ENCODE results near the gene LAMB4. TPM values are rescaled to one million over a fixed set of nuclear protein-coding genes. Genes with fewer than 3 reads are reported as not detected.
"Not testable (repeated sequence)": the region's sequence is repeated elsewhere in the genome, so short reads cannot be mapped to it uniquely, and the experiment has no call there.

LAMB4 gene
- total and polyA plus RNA-seq, 8 donors = 0.22 to 0.78 (median 0.50) TPM

GRCh38 chr7:108033776-108034497 is 96.2 kb downstream of the LAMB4 start:
- Histone ChIP-seq H3K27ac (peak overlapping the region in 1 of 4 donors; percentile 15), H3K4me3 (no peak overlapping the region), H3K9me3 (no peaks in the 10 kb centered on the region), H3K36me3 (no peaks in the 10 kb centered on the region), H3K4me1 (peaks cover 0 to 14% (median 10%) of the 10 kb centered on the region in 3 donors), H3K27me3 (no peaks in the 10 kb centered on the region)
- intact Hi-C loops (cut with DNase I) = no loop called here
- ATAC-seq (peak in 2 of 4 donors; percentile 57 to 62), DNase-seq (no peak), FAIRE-seq (no peak)
- WGBS, 2 donors = 46 to 55% methylated on average over 5 of the region's 5 CpGs
- TF ChIP-seq CTCF (IDR thresholded peaks at IDR 0.05) = no peak

GRCh38 chr7:108033309-108033708 is 96.9 kb downstream of the LAMB4 start:
- 88 to 91% methylated on average over 8 of the region's 8 CpGs for WGBS, 2 donors
- H3K27ac ChIP-seq; ATAC-seq; H3K36me3 ChIP-seq; FAIRE-seq; H3K27me3 ChIP-seq; DNase-seq; H3K9me3 ChIP-seq; intact Hi-C loops (cut with DNase I); H3K4me3 ChIP-seq: not testable (repeated sequence)
- H3K4me1 ChIP-seq = peaks cover 0 to 14% (median 10%) of the 10 kb centered on the region in 3 donors

GRCh38 chr7:108030516-108030915 is 99.6 kb downstream of the LAMB4 start:
- H3K27me3 ChIP-seq = no peaks in the 10 kb centered on the region
- FAIRE-seq = no peak
- intact Hi-C loops (cut with DNase I) = no loop called here
- no peak for ATAC-seq
- no peak for DNase-seq
- no peaks in the 10 kb centered on the region for H3K36me3 ChIP-seq
- H3K4me3 ChIP-seq = no peak overlapping the region
- no peak for TF ChIP-seq CTCF (IDR thresholded peaks at IDR 0.05)
- no peak overlapping the region for H3K27ac ChIP-seq
- H3K9me3 ChIP-seq = no peaks in the 10 kb centered on the region
- H3K4me1 ChIP-seq = peaks cover 0 to 14% (median 10%) of the 10 kb centered on the region in 3 donors
- 94 to 95% methylated on average over 3 of the region's 3 CpGs for WGBS, 2 donors

- Histone ChIP-seq H3K4me3 (no peak overlapping the region), H3K27me3 (no peaks in the 10 kb centered on the region), H3K9me3 (no peaks in the 10 kb centered on the region), H3K36me3 (no peaks in the 10 kb centered on the region), H3K27ac (no peak overlapping the region), H3K4me1 (peaks cover 0 to 7% (median 3%) of the 10 kb centered on the region in 3 donors)
- FAIRE-seq (no peak), DNase-seq (no peak), ATAC-seq (no peak)
- no peak for TF ChIP-seq CTCF (IDR thresholded peaks at IDR 0.05)
- intact Hi-C loops (cut with DNase I) = no loop called here
- 91 to 96% methylated on average over 3 of the region's 3 CpGs for WGBS, 2 donors
These were observed 101.1 kb downstream of the LAMB4 start for GRCh38 chr7:108029034-108029433.

GRCh38 chr7:108028111-108028510 is 102.0 kb downstream of the LAMB4 start:
- ATAC-seq (peak in 3 of 4 donors; percentile 44 to 70 (median 49)), FAIRE-seq (no peak)
- intact Hi-C loops (cut with DNase I) = no loop called here

More at GRCh38 chr7:108028111-108028510, 102.0 kb downstream of the LAMB4 start:
- Histone ChIP-seq H3K9me3 (no peaks in the 10 kb centered on the region), H3K4me3 (no peak overlapping the region), H3K27ac (no peak overlapping the region), H3K27me3 (no peaks in the 10 kb centered on the region), H3K4me1 (no peaks in the 10 kb centered on the region), H3K36me3 (no peaks in the 10 kb centered on the region)
- 31 to 32% methylated on average over 2 of the region's 2 CpGs for WGBS, 2 donors
- no peak for TF ChIP-seq CTCF (IDR thresholded peaks at IDR 0.05)
- DNase-seq = no peak

All from pancreas (tissue), 10 donors.